Fibroblast of upper back skin (primary cell): ENCODE results near the gene AFAP1L2.

ENCODE experiments used
- DNase-seq: peaks from one replicate; pipeline ENCODE4 v3.0.0-alpha.2; 2013

The AFAP1L2 gene

DNA sequence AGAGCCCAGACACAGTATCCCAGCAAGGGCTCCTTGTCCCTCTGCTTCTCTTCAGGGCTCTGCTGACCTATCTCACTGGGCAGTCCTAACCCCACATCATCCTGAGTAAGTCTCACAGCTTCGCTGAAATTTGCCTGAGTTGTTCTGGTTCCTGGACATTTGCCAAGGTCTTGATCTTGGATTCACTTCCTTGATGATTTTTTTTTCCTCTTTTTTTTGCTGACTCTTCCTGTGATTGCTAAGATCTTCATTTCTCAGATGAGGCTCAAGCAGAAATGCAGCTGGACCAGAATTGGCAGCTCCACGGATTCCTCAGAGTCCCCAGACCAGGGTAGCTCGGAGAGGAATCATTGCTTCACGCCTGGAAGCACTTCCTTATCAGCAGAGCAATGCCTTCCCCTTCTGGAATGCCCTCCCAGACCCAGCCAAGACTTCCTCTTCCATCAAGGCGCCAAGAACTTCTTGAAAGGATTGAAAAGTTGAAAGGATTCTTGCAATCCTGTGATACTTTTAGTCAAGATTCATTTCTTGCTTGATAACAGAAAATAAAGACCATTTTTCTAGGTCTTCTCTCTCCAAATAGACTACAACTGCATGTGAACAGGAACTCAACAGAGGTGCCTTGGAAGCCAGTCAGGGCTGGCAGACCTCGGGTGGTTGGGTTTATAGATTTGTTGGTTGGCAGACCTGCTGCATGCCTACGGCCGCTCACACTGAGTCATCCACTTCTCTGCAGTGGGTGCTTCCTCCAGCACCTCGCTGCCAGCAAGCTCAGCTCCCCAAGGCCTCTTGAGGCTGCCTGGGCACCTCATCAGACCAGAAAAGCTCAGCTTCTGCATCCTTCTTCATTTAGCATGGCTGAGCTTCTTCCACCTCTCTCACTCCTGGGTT is 8.8 kb upstream of the AFAP1L2 start:
- peak; percentile 40 for DNase-seq

DNA sequence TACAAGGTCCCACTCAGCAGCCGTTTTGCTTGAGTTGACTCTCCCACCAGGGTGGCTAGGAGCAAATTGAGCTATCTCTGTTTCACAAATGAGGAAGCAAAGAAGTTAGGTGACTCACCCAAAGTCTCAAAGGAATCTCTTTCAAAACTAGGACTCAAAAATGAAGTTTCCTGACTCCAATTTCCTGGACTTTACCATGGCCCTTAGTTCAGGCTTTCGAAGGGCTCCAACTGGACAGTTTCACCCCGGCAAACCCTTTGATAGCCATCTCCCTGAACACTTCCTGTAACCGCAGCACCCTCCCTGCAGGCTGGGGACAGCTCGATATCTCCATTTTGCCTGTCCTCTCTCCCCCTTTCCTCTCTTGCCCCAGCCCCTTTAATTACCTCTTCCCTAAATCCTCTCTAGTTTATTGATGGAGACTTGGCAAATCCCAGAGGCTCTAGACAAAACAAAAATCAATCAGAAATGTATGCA is 4.7 kb upstream of the AFAP1L2 start:
- no peak for DNase-seq

DNA sequence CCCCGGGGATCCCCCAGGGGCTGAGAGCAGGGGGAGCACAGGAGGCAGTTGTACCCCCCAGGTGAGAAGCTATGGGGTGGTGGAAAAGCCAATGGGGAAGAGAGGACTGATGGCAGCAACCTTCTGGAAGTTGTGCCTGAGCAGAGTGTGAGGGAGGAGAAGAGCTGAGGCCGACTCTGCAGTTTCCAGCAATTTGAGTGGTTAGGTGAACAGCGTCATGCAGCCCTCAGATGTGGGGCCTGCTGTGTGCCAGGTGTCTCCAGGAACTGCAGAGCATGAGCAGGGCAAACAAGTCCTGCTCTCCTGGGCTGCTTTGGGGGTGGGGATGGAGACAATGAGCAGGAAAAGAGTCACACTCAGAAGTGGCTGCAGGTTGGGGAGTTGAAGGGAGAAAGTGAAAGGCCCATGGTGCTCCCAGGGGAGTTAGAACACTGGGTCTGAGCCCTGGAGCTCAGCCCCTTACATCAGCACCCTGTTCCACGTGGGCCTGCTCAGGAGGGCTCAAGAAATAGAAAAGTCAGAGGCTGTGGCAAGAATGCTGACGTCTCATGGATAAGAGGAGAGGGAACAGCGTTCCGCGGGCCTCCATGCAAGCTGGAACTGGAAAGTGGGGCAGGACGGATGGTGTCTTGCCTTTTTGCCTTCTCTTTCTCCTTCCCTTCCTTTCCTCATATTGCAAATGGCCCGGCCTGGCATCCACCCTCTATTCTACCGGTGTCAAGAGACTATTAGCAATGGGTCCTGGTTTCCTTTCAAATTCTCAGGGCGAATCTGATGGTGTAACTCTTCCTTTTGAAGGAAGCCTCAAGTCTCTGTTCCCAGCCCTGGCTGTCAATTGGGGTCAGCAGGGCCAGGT is 4.0 kb upstream of the AFAP1L2 start:
- DNase-seq, result no peak

DNA sequence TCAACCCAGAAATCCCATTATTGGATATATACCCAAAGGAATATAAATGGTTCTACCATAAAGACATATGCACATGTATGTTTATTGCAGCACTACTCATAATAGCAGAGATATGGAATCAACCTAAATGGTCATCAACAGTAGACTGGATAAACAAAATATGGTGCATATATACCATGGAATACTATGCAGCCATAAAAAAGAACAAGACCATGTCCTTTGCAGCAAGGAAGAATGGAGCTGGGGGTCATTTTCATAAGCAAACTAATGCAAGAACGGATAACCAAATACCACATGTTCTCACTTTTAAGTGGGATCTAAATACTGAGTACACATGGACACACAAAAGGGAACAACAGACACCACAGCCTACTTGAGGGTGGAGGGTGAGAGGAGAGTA is 2.2 kb upstream of the AFAP1L2 start:
- no peak for DNase-seq

DNA sequence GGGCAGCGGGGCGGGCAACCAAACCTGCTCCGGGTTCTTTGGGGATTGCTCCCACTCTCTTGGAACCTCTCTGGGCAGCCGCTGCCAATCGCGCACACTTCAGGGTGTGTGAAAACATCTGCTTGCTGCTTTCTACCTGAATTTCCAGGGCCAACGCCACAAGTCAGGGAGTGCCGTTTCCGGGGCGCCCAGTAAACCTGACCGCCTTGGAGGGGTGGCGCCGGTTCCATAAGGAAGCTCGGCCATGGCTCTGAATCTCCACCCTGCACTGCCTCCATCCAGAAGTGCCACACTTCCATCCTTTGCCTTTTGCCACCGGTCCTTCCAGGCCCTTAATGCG is 679 bp upstream of the AFAP1L2 start:
- DNase-seq, result no peak

DNA sequence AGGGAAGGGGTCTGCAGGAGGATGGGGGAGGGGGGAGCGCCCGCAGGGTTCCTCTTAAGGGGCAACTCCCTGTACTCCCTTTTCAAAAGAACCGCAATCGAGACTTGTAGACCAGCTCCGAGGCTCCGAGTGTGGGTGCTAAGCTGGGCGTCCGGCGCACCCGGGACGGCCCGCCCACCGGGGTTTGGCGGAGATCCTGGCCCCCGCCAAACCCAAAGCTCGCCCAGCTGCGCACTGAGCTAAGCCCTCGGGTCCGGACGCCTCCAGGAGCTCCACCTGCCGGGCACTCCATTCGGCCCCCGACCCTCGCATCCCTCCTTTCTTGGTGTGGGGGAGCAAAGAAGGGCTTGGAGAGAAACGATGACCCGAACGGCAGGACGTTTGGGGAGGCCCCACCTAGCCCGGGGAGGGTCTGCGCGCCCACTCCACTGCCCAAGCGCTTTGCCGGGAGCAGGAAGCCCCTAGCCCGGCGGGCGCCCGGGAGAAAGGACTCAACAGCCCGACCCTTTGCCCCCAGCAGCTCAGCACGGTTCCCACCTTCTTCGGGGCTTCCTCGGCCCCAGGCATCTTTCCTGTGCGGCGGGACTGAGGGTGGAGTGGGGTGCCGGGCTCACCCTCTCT is 651 bp downstream of the AFAP1L2 start:
- no peak for DNase-seq

DNA sequence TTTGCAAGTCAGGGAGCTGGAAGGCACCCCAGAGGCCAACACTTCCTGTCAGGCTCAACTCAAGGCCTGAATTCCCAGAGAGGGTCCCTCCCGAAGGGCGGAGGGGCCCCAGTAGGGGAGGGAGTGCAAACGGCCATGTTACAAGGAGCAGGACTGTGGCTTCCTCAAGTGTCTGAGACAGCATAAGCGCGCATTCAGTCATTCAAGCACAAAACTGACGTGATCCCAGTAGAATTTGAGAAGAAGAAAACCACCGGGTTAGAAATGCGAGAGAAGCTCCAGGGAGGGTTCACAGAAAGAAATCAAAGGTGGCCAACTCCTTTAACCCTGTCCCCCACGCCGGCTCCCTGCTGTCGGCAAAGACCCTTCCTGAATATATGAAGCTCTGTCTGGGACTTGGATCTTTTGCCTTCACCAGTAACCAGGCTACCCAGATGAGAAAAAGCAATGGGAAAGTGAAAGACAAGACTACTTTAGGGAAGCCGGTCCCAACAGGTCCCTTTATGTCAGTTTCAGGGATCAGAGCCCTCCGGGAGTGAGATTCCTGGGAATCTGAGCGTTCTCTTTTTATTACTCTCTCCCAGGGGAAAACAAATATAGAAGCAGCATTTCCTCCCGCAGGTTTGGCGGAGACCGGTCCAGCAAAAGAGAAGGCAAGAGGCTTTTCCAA is 1.3 kb downstream of the AFAP1L2 start:
- DNase-seq, result no peak

DNA sequence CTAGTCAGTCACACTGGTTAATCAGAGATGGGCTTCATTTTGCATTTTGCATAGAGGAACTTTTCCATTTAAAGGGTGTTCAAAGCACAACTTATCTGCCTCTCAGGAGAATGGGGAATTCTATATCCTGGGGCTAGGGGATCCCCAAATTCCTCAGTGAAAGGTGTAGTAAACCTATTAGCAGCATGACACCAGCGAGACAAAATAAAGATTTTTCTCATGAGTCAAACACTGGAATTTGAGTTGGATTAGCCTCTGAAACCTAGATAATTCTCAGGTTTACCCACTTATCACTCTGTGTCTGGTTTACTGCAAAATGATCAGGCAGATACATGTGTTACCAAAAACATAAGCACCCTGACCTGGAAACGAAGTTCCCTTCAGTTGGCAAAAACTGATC is 2.1 kb downstream of the AFAP1L2 start:
- DNase-seq, result no peak

DNA sequence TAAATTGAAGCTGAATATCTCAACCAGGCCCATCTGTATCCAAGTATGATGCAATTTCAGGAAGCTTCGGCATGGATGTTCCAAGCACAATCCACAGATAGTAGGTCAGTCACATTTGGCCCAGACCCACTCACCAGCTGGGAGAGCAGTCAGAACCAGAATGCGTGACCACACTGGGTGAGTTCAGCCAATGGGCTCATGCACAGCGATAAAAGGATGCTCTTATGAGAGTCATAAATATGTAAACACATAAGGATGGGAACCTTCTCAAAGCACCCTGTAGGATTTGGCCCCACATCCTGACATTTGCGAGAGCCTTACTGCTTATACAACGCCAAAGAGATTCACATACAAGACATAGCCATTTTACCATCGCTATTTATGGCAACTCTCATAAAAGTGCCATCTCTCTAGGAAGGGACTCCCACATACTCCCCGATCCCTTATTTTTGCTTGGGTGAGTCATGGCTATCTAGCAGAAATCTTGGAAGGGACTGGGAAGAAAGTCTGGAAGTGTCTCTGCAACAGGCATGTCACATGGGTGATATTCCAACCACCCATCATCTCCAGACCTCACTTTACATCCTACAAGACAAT is 3.0 kb downstream of the AFAP1L2 start:
- DNase-seq, result peak; percentile 67

DNA sequence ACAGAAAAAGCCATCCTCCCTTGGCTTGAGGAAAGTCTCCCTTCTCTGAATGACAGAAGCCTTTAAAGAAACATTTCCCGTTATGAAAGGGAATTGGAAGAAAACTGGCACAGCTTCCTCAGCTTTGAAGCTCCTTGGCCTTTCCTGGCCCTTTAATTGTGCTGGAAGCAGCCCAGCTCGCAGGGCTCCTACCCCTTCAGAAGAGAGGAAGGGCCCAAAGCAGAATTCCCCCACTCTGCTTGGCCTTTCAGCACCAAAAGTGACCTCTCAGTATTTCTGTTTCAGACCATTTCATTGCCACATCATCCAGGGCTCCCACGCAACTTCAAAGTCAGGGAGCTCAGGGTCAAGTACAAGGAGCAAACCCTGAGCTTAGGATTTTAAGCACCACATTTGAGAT is 4.2 kb downstream of the AFAP1L2 start:
- DNase-seq, result no peak

DNA sequence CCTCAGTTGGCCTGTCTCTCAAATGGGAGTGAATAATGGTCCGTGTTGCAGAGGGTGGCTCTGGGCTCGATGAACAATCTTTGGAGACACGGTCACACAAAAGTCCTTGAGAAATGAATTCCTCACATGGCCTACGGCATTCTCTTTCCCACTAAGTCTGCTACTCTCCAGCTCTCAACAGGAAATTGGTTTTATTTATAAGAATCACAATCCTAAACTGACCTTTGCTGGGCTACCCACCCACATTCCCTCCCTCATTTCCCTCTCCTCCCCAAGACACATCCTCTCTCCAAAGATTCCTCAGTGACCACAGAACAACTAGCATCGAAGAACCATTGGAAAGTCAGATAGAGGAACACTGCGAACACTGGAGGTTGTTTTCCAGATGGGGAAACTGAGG is 4.7 kb downstream of the AFAP1L2 start:
- DNase-seq, result no peak

DNA sequence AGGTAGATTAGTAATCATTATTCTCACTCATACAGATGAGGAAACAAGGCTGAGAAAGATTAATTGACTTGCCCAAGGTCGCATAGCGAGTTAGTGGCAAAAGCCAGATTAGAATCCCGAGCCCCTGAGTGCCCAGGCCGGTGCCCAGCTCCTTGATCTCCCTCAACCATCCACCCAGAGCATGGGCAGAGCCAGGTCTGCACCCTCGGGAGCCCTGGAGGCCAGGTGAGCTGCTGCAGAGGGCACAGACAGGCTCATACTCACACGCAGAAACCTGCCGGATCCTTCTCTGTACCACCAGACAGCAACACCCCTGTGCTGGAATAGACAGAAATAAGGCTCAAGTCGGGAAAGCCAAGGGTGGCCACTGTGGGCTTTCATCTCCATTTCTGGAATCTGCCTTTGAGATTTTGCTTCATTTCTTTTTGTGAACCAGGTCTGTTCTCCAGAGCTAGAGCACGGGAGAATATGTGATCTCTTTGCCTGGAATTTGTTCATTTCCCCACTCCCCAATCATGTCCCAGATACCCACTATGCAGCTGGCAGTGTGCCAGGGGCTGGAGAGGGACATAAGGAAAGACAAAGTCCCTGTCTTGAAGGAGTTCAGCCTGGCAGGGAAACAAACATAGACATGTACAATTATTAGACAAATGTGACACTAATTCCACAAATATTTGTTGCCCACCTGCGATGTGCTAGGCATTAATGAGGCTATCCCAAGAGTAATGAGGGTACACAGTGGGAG is 5.5 kb downstream of the AFAP1L2 start:
- no peak for DNase-seq

DNA sequence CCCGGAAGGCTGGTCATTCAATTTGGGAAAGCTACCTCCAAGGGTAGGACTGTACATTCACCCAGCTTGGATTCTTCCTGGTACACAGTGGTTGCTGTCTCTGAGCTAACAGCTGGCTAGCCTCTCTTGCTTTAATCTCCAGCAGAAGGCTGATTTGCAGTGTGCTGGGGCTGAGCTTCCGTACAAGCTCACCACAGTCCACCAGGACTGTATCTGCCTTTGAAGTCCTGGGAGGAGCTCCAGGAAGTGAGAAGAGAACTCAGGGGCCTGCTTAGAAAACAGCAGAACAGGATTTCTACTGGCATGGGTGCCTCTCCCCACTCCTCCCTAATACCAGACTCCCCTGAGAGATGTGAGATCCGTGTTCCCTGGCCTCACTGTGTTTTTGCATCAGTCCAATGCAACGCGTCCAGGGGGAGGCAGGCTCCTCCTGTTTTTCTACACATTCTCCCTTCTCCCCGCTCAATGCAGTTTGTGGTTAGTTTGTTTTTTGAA is 6.6 kb downstream of the AFAP1L2 start:
- no peak for DNase-seq

DNA sequence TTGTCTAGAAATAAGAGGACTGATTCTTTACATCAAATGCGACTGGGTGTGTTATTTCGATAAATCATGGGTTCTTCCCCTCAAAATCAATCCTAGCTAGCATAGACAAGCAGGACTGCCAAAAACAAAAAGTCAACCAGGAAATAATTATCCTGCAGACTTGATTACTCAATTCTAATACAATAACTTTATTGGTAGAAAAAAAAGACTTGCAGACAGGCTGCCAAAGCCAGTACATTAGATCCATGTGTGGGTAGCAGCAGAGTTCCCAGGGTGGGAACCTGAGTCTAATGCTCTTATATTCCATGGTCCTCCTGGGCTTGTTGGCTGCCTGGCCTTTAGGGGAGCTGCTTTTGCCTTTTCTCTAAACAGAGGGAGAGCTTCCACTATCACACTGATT is 7.8 kb downstream of the AFAP1L2 start:
- no peak for DNase-seq

DNA sequence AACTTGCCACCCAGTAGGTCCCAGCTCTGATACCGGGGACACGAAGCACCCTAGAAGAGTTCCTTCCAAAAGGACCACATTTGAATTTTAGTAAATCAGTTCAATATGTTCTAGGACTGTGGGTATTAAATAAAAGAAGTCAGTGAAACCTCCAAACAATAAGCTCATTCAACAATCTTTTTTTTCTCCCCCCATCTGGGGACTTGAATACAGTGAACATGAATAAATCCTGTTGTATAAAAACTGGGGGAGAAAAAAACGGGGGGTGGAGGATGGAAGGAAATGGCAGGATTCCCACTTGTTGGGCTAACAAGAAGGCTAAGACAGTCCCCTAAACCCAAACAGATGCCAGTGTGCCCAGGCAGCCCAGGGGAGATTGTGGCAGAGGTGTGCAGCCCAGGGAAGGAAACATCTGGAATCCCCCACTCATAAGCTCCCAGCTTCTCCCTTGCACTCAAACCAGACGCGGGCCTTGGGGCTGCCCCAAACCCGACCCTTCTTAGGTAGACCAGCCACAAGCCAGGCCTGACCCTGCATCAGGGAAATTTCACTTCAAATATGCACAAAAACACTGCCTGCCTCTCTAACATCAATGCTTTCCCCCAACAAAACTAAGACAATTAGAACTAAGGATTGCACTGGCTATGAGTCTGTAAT is 8.8 kb downstream of the AFAP1L2 start:
- DNase-seq, result no peak

DNA sequence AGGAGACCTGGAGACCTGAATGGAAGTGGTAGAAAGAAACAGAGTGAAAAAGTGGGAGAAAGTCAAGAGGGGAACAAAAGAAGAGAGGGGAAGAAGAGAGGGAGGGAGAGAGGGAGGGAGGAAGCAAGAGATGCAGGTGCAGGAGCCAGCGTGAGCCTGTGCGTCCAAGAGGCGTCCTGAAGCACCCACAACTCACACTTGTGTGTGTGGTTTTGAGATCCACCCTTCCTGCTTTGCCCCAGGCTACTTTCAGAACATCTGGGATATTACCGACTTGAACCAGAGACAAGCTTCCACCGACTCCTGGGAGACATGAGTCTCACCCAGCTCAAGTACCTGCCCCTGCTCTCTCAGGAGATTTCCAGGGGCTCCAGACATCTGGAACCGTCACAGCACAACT is 9.8 kb downstream of the AFAP1L2 start:
- DNase-seq, result no peak

DNA sequence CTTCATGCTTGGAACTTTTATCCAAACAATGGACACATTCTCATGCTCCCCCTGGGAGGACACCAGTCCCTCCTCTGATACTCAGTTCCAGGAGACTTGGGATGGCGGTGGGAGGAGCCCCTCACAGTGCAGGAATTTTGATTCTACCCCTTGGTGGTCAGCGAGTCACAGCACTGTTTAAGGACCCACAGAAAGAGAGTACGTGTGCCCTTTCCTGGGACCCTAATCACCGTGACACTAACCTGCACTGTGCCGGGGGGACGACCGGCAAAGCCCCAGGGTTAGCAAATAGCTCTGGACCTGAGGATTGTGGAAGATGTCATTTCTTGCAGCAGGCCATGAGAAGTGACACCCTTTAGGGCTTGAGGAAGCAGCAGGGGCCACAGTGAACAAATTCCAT is 10.4 kb downstream of the AFAP1L2 start:
- no peak for DNase-seq

DNA sequence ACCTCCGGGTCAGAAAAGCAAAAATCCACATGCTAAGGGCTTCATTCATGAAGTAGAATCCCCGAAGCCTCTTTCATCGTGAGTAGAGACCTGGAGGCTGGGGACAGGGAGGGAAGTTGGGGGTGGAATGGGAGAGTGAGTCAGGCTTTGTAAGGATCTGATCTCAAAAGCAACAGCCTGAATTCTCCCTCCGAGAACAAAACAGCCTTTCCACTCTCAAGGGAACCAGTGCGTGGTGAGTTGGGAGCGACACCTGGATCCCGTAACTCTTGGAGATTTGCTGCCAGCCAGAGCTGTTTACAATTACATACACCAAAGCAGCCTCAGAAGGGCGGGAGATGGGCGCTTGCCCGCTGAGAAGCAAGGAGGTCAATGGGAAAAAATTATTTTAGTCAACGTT is 10.8 kb downstream of the AFAP1L2 start:
- no peak for DNase-seq

DNA sequence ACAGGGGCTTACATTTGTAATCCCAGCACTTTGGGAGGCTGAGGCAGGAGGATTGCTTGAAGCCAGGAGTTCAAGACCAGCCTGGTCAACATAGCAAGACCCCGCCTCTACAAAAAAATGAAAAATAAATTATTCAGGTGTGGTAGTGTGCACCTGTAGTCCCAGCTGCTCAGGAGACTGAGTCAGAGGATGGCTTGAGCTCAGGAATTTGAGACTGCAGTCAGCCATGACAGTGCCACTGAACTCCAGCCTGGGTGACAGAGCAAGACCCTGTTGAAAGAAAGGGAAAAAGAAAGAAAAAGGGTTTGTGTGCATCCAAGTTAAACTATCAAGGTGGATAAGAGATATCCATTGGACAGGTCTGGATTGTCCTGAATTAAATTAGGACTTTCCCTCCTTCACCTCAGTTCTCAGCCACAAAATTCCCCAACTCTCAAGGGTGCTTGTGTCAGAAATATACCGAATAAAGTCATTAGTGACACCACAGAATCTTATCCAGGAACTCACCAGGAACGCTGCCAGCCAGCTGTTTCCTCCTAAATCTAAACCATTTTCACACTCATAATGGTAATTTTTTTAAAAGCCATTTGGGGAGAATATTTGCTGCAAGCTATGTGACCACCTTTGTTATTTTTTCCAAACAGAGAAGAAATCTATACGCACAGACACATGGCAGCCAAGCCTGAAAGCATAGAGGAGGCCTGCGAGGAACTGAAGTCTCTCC is 12.0 kb downstream of the AFAP1L2 start:
- peak; percentile 45 for DNase-seq

DNA sequence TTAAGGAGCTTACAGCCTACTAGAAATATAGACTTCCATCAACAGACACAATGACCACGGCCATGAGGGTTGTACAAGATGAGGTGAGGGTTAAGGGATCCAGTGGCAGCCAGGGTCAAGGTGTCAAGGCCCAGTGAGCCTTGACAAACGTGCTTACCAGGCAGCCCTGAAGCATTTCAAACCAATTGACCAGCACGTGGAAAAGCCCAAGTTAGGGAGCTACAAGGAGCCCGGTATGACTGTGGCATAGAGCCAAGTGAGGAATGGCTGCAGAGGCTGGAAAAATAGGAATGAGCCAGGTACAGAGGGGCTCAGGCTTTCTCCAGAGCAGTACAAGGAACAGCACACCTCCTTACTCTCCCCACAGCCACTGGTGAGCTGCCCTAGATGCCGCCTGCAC is 12.7 kb downstream of the AFAP1L2 start:
- no peak for DNase-seq
